Osteoblast (primary cell): ENCODE measurements around the gene EPB41L4B. TPM values are rescaled to one million over a fixed set of nuclear protein-coding genes. Genes with fewer than 3 reads are reported as not detected.
A peak's percentile ranks its signal among the peaks of the same experiment; 100 is the strongest.

ENCODE experiments used
- DNase-seq: peaks from one replicate; pipeline ENCODE4 v3.0.0; 2011; ENCODE audit warnings: low spot score, mixed read lengths; ENCODE audit not compliant: insufficient read length; ENCODE audit errors: missing footprints
- H2AFZ ChIP-seq: 2 replicates; pipeline ENCODE4 v1.6.0; 2011; ENCODE audit warnings: mild to moderate bottlenecking, low read length
- H3K27ac ChIP-seq: 2 replicates; pipeline ENCODE4 v1.5.1; 2011; ENCODE audit warnings: mild to moderate bottlenecking, low read depth, low read length, moderate library complexity
- H3K27me3 ChIP-seq: 2 replicates; pipeline ENCODE4 v1.6.0; 2012; ENCODE audit warnings: mild to moderate bottlenecking, control low read depth, inconsistent platforms, low read length, moderate library complexity; ENCODE audit not compliant: insufficient read depth
- H3K36me3 ChIP-seq: 2 replicates; pipeline ENCODE4 v1.5.1; 2011; ENCODE audit warnings: mild to moderate bottlenecking, low read length, control low read depth, moderate library complexity; ENCODE audit not compliant: insufficient read depth
- H3K4me1 ChIP-seq: 2 replicates; pipeline ENCODE4 v1.5.1; 2011; ENCODE audit warnings: mild to moderate bottlenecking, low read length, control low read depth, moderate library complexity; ENCODE audit not compliant: insufficient read depth
- H3K4me2 ChIP-seq: 2 replicates; pipeline ENCODE4 v1.6.0; 2011; ENCODE audit warnings: mild to moderate bottlenecking, low read length; ENCODE audit not compliant: insufficient read depth
- H3K4me3 ChIP-seq: fragments of 200-600 bp; sonication (generic); 3 replicates; pipeline ENCODE4 v1.5.1; 2012; ENCODE audit warnings: mild to moderate bottlenecking, low read length, inconsistent platforms; ENCODE audit not compliant: insufficient read depth
- H3K79me2 ChIP-seq: 2 replicates; pipeline ENCODE4 v1.6.0; 2012; ENCODE audit warnings: mild to moderate bottlenecking, low read length, control low read depth, inconsistent platforms; ENCODE audit not compliant: insufficient read depth
- H3K9me3 ChIP-seq: 2 replicates; pipeline ENCODE4 v1.5.1; 2011; ENCODE audit warnings: low read depth, low read length, control low read depth
- H4K20me1 ChIP-seq: 2 replicates; pipeline ENCODE4 v1.6.0; 2012; ENCODE audit warnings: mild to moderate bottlenecking, low read length, control low read depth; ENCODE audit not compliant: insufficient read depth
- CTCF ChIP-seq: IDR thresholded peaks from 2 replicates; pipeline ENCODE4 v1.5.1; 2011; ENCODE audit warnings: mild to moderate bottlenecking, low read depth, low read length, moderate library complexity; ENCODE audit errors: extremely low read depth
- total RNA-seq: library from RNA; depleted of rRNA; stranded (reverse); fragments of >200 nt; gene quantifications from 2 replicates; pipeline ENCODE4 v1.2.3, GENCODE V29; 2012

Gene EPB41L4B
- total RNA-seq, 1 donor, result 2.2 TPM

GRCh38 chr9:109336409-109336808, 15.6 kb upstream of the EPB41L4B start:
- Histone ChIP-seq H2AFZ (no peak overlapping the region), H3K27ac (no peak overlapping the region), H3K4me2 (no peak overlapping the region), H4K20me1 (no peaks in the 10 kb centered on the region), H3K4me3 (no peak overlapping the region), H3K9me3 (no peaks in the 10 kb centered on the region), H3K79me2 (no peaks in the 10 kb centered on the region), H3K4me1 (peaks cover 3% of the 10 kb centered on the region), H3K36me3 (no peaks in the 10 kb centered on the region), H3K27me3 (peaks cover 62% of the 10 kb centered on the region)
- no peak for DNase-seq
- TF ChIP-seq CTCF, result no peak

GRCh38 chr9:109335929-109336328, 15.1 kb upstream of the EPB41L4B start:
- no peak for DNase-seq
- Histone ChIP-seq H3K36me3 (no peaks in the 10 kb centered on the region), H4K20me1 (no peaks in the 10 kb centered on the region), H3K79me2 (no peaks in the 10 kb centered on the region), H2AFZ (no peak overlapping the region), H3K4me2 (no peak overlapping the region), H3K9me3 (no peaks in the 10 kb centered on the region), H3K4me1 (peaks cover 5% of the 10 kb centered on the region), H3K27ac (no peak overlapping the region), H3K27me3 (peaks cover 60% of the 10 kb centered on the region), H3K4me3 (no peak overlapping the region)
- no peak for TF ChIP-seq CTCF

GRCh38 chr9:109335121-109335520, 14.3 kb upstream of the EPB41L4B start:
- Histone ChIP-seq H3K36me3 (no peaks in the 10 kb centered on the region), H3K9me3 (no peaks in the 10 kb centered on the region), H2AFZ (no peak overlapping the region), H3K4me2 (no peak overlapping the region), H3K4me3 (no peak overlapping the region), H3K27ac (no peak overlapping the region), H3K27me3 (peaks cover 60% of the 10 kb centered on the region), H3K79me2 (no peaks in the 10 kb centered on the region), H3K4me1 (peaks cover 5% of the 10 kb centered on the region), H4K20me1 (no peaks in the 10 kb centered on the region)
- DNase-seq, result no peak
- TF ChIP-seq CTCF, result no peak

- Histone ChIP-seq H3K79me2 (no peaks in the 10 kb centered on the region), H3K27ac (no peak overlapping the region), H3K27me3 (peaks cover 46% of the 10 kb centered on the region), H3K4me1 (peaks cover 5% of the 10 kb centered on the region), H3K4me3 (no peak overlapping the region), H4K20me1 (no peaks in the 10 kb centered on the region), H3K4me2 (no peak overlapping the region), H3K36me3 (no peaks in the 10 kb centered on the region), H2AFZ (peak overlapping the region; percentile 25), H3K9me3 (no peaks in the 10 kb centered on the region)
- TF ChIP-seq CTCF, result no peak
- DNase-seq, result no peak
These were observed 10.5 kb upstream of the EPB41L4B start for GRCh38 chr9:109331353-109331752.
